ENCODE results near the gene CASZ1. TPM values are rescaled to one million over a fixed set of nuclear protein-coding genes. Genes with fewer than 3 reads are reported as not detected.

Gene CASZ1
- total RNA-seq, 3 donors from 2014 or later (not counting 1 experiment from before 2014, with no cell fraction given) = 55.9 to 83.0 (median 70.6) TPM

DNA sequence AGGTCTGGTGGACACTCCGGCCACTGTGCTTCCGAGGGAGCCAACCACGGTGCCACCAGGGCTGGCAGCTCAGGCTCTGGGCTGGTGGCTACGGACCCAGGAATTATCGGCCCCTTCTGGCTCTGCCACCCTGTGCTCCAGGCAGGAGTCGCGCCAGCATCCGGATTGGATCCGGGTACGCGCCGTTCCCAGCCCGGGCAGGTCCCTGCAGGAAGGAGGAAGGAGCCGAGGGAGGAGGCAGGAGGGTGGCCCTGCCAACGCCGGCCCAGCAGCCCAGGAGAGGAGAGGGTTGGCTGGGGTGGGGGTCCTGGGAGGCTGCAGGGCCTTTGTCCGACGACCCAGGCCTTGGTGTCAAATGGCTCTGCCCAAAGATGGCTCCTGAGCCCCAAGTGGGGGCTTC is 160.5 kb downstream of the CASZ1 start:
- Mint-ChIP-seq H3K4me3 (no peak overlapping the region), H3K4me1 (peaks cover 0 to 5% of the 10 kb centered on the region in 2 donors), H3K27ac (no peak overlapping the region), H3K9me3 (no peaks in the 10 kb centered on the region), H3K36me3 (no peaks in the 10 kb centered on the region), H3K27me3 (ENCODE audit: low read depth in 2 of 2) (no peaks in the 10 kb centered on the region)
- Histone ChIP-seq H3K4me1 (ENCODE audit: control insufficient read depth, insufficient read depth, low read length) (peaks cover 6% of the 10 kb centered on the region), H3K27ac (ENCODE audit: low read length) (no peak overlapping the region), H3K36me3 (ENCODE audit: control insufficient read depth, insufficient read depth, low read length) (peaks cover 2% of the 10 kb centered on the region), H3K27me3 (ENCODE audit: control insufficient read depth, insufficient read depth, low read length) (no peaks in the 10 kb centered on the region), H3K4me3 (ENCODE audit: low read length) (no peak overlapping the region), H3K9me3 (ENCODE audit: control insufficient read depth, insufficient read depth, low read length) (no peaks in the 10 kb centered on the region)
- no peak for ATAC-seq
- intact Hi-C loops (cut with micrococcal nuclease) = no loop called here
- DNase-seq = no peak
- 97% methylated on average over 18 of the region's 18 CpGs for WGBS (ENCODE audit: insufficient coverage)
- TF ChIP-seq, protein P1, sequence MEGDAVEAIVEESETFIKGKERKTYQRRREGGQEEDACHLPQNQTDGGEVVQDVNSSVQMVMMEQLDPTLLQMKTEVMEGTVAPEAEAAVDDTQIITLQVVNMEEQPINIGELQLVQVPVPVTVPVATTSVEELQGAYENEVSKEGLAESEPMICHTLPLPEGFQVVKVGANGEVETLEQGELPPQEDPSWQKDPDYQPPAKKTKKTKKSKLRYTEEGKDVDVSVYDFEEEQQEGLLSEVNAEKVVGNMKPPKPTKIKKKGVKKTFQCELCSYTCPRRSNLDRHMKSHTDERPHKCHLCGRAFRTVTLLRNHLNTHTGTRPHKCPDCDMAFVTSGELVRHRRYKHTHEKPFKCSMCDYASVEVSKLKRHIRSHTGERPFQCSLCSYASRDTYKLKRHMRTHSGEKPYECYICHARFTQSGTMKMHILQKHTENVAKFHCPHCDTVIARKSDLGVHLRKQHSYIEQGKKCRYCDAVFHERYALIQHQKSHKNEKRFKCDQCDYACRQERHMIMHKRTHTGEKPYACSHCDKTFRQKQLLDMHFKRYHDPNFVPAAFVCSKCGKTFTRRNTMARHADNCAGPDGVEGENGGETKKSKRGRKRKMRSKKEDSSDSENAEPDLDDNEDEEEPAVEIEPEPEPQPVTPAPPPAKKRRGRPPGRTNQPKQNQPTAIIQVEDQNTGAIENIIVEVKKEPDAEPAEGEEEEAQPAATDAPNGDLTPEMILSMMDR (IDR thresholded peaks at IDR 0.05) = no peak

DNA sequence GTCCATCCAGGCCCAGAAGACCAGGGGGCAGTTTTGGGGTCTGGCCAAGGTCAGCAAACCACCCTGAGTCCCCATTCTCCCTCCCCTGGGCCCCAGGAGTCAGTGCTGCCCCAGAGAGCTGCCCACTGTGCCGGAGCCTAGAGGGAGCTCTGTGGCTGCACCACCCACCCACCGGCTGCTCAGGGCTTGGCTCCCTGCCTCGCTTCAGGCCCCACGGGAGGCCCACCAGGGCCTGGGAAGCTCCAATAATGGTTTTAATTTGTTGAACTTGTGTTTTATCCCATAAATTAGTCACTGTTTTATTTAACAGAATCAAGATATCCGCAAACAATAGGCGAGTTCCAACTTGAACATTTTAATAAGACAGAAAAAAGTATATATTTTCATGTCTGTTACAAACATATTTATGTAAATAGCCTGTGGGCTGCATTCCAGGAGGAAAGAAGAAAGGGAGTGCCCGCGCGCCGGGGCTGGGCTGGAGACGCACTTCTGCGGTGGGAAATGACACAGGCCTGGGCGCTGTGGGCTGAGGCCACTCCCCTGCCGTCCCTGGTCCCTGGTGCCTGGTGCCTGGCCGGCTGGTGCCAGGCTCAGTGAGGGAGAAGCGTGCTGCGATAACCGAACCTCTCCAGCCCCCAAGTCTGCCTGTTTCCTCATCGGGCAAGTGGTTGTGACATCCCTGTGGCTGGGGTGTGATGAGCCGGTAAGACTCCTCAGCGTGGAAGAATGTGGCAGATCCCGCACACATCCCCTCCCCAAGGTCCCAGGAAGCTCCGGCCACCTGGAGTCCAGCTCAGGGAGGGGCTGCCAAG is 161.2 kb downstream of the CASZ1 start:
- Mint-ChIP-seq H3K4me3 (no peak overlapping the region), H3K27me3 (ENCODE audit: low read depth in 2 of 2) (no peaks in the 10 kb centered on the region), H3K4me1 (peaks cover 0 to 5% of the 10 kb centered on the region in 2 donors), H3K36me3 (no peaks in the 10 kb centered on the region), H3K27ac (no peak overlapping the region), H3K9me3 (no peaks in the 10 kb centered on the region)
- intact Hi-C loops (cut with micrococcal nuclease) = no loop called here
- ATAC-seq (no peak), DNase-seq (no peak)
- Histone ChIP-seq H3K9me3 (ENCODE audit: control insufficient read depth, insufficient read depth, low read length) (no peaks in the 10 kb centered on the region), H3K27me3 (ENCODE audit: control insufficient read depth, insufficient read depth, low read length) (no peaks in the 10 kb centered on the region), H3K36me3 (ENCODE audit: control insufficient read depth, insufficient read depth, low read length) (peaks cover 2% of the 10 kb centered on the region), H3K4me3 (ENCODE audit: low read length) (no peak overlapping the region), H3K27ac (ENCODE audit: low read length) (no peak overlapping the region), H3K4me1 (ENCODE audit: control insufficient read depth, insufficient read depth, low read length) (peaks cover 6% of the 10 kb centered on the region)
- TF ChIP-seq, protein P1 (IDR thresholded peaks at IDR 0.05) = no peak
- 90% methylated on average over 21 of the region's 23 CpGs for WGBS (ENCODE audit: insufficient coverage)

DNA sequence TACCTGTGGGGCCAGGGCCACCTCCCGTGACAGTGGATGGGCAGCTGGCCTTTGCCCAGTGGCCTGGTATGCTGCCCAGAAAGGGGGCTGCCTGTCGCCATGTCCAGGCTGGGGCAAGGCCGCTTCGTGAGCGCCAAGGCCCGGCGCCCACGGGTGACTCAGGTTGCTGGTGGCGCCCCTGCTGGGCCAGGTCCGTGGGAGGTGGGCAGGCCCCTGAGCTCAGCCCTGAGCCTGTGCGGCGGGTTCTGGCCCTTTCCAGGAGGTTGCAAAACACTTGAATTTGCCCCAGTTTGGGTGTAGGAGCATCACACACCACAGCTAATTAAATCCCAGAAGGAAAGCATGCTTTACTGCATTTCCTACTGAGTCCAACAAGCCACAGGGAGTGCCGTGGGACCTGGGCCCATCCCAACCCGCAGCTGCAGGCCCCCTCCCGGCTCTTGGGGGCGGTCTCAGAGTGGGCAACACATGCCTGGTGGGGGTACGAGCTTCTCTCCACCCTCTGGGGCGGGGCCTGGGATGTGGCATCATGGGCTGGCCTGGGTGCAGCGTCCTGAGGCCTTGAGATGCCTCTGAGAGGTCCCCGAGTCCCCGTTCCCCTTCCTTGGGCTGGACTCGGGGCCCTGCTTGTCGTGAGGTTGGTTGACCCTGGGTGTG is 161.9 kb downstream of the CASZ1 start:
- H3K9me3 Mint-ChIP-seq = no peaks in the 10 kb centered on the region
- peaks cover 0 to 5% of the 10 kb centered on the region in 2 donors for H3K4me1 Mint-ChIP-seq
- Histone ChIP-seq H3K27me3 (ENCODE audit: control insufficient read depth, insufficient read depth, low read length) (no peaks in the 10 kb centered on the region), H3K36me3 (ENCODE audit: control insufficient read depth, insufficient read depth, low read length) (peaks cover 2% of the 10 kb centered on the region), H3K27ac (ENCODE audit: low read length) (no peak overlapping the region), H3K4me3 (ENCODE audit: low read length) (no peak overlapping the region), H3K4me1 (ENCODE audit: control insufficient read depth, insufficient read depth, low read length) (peaks cover 6% of the 10 kb centered on the region), H3K9me3 (ENCODE audit: control insufficient read depth, insufficient read depth, low read length) (no peaks in the 10 kb centered on the region)
- intact Hi-C loops (cut with micrococcal nuclease) = no loop called here
- H3K27me3 Mint-ChIP-seq (ENCODE audit: low read depth in 2 of 2) = no peaks in the 10 kb centered on the region
- no peak overlapping the region for H3K27ac Mint-ChIP-seq
- TF ChIP-seq, protein P1 (IDR thresholded peaks at IDR 0.05) = no peak
- no peaks in the 10 kb centered on the region for H3K36me3 Mint-ChIP-seq
- no peak overlapping the region for H3K4me3 Mint-ChIP-seq
- DNase-seq = no peak
- WGBS (ENCODE audit: insufficient coverage) = 88% methylated on average over 23 of the region's 23 CpGs
- ATAC-seq = no peak
